ENCODE results near the gene UGT2A2.

Gene UGT2A2

DNA sequence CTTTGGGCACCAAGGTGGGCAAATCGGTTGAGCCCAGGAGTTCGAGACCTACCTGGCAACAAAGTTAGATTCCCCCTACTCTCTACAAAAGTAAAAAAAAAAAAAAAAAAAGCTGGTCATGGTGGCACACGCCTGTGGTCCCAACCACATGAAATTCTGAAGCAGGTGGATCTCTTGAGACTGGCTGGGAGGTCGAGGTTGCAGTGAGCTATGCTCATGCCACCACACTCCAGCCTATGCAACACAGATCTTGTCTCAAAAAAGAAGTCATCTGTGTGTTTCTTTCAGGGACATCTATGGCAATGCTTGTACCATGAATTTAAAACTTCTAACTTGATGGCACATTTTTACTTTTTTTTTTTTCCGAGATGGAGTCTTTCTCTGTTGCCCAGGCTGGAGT lies 55.3 kb downstream of the UGT2A2 start:
- no peak for DNase-seq (ENCODE audit: extremely low spot score)
- ChIA-PET CTCF (interaction anchor here (0.9 kb wide), 1 partner anchor 8 kb away, joined by 3 read pairs; no protein-coding TSS in a partner anchor), POLR2A (interaction anchor here (0.7 kb wide), 1 partner anchor 39 kb away, joined by 4 read pairs; no protein-coding TSS in a partner anchor)
- TF ChIP-seq, protein P1, sequence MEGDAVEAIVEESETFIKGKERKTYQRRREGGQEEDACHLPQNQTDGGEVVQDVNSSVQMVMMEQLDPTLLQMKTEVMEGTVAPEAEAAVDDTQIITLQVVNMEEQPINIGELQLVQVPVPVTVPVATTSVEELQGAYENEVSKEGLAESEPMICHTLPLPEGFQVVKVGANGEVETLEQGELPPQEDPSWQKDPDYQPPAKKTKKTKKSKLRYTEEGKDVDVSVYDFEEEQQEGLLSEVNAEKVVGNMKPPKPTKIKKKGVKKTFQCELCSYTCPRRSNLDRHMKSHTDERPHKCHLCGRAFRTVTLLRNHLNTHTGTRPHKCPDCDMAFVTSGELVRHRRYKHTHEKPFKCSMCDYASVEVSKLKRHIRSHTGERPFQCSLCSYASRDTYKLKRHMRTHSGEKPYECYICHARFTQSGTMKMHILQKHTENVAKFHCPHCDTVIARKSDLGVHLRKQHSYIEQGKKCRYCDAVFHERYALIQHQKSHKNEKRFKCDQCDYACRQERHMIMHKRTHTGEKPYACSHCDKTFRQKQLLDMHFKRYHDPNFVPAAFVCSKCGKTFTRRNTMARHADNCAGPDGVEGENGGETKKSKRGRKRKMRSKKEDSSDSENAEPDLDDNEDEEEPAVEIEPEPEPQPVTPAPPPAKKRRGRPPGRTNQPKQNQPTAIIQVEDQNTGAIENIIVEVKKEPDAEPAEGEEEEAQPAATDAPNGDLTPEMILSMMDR (IDR thresholded peaks at IDR 0.05; ENCODE audit: control extremely low read depth, extremely low read depth, low read depth, missing control alignments): no peak

DNA sequence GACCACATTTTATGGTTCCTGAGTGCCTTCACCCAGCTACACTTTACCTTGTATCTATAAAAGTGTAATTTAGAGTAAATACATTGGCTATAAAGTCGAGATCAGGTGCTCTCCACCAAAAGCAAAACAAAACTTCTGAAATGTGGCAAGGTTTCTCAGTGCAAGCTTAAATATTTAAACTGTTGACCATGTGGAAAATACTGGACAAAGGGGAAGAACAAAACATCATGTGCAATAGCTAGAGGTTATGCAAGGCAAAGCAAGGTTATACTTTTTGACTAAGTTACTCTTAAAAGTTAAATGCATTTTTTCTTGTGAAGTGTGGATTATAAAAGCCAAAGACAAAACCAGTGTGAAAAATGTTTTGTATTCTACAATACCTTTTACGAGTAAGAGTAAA lies 55.9 kb downstream of the UGT2A2 start:
- TF ChIP-seq, protein P1 (IDR thresholded peaks at IDR 0.05; ENCODE audit: control extremely low read depth, extremely low read depth, low read depth, missing control alignments): no peak
- ChIA-PET CTCF (no interaction called here), POLR2A (no interaction called here)
- no peak for DNase-seq (ENCODE audit: extremely low spot score)

DNA sequence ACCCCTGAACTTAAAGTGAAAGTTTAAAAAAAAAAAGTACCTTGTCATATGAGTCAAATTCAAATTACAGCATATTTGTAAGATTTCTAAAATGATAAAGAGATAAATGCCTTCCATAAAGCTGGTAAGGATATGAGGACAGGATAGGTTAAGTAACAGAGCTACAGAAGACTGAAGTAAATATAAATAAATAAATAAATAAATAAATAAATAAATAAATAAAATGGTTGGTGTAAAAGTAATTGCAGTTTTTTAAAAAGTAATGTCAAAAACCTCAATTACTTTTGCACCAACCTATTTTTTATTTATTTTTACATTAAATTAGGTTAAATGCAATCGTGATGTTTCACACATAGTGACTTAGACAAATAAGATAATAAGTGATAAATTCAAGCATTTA lies 62.2 kb downstream of the UGT2A2 start:
- TF ChIP-seq, protein P1 (IDR thresholded peaks at IDR 0.05; ENCODE audit: control extremely low read depth, extremely low read depth, low read depth, missing control alignments): no peak
- DNase-seq (ENCODE audit: extremely low spot score): no peak

DNA sequence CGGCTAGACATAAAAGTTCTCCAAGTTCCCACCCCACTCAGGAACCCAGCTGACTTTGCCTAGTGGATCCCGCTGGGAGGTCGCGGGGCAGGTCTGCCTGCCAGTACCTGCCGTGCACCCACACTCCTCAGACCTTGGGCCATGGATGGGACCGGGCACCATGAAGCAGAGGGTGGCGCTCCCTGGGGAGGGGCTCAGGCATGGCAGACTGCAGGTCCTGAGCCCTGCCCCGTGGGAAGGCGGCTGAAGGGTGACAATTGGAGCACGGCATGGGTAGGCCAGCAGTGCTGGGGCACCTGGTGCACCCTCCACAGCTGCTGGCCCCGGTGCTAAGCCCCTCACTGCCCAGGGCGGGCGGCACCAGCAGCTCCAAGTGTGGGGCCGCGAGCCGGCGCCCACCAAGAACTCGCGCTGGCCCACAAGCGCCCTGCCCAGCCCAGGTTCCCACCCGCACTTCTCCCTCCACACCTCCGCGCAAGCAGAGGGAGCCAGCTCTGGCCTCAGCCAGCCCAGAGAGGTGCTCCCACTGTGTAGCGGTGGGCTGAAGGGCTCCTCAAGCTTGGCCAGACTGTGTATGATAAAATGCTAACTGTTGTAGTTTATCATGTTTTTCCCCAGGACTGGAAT lies 63.1 kb downstream of the UGT2A2 start:
- ChIA-PET POLR2A (no interaction called here), CTCF (interaction anchor here (0.9 to 1.3 kb wide), 3 partner anchors 8 to 39 kb away, joined by 3 to 4 read pairs (median 3); no protein-coding TSS in a partner anchor)
- DNase-seq (ENCODE audit: extremely low spot score): no peak
- TF ChIP-seq, protein P1 (IDR thresholded peaks at IDR 0.05; ENCODE audit: control extremely low read depth, extremely low read depth, low read depth, missing control alignments): no peak

More for the DNA sequence above, 62.2 kb downstream of the UGT2A2 start:
- ChIA-PET CTCF (interaction anchor here (1.5 kb wide), 1 partner anchor 8 kb away, joined by 5 read pairs; no protein-coding TSS in a partner anchor), POLR2A (no interaction called here)

DNA sequence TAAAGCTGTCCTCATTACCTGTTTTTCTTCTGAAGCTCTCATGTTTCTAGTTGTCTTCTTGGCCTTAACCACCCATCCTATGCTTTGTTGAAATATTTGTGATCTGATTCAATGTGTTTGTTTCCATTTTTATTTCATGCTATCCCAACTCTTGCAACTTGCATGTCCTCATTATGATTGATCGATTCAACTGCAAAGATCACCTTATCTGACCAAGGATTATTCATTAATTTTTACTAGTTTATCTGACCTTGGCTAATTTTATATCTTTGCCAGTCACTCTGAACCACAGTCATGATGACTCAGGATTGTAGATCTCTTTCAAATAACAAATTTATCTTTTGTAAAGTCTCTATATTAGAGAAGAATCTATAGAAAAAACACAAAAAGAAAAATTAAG lies 70.7 kb downstream of the UGT2A2 start:
- CTCF ChIA-PET: interaction anchor here (0.9 to 2.3 kb wide), 2 partner anchors 9 to 11 kb away, joined by 3 to 5 read pairs; no protein-coding TSS in a partner anchor
- TF ChIP-seq, protein P1 (IDR thresholded peaks at IDR 0.05; ENCODE audit: control extremely low read depth, extremely low read depth, low read depth, missing control alignments): no peak
- no peak for DNase-seq (ENCODE audit: extremely low spot score)
- POLR2A ChIA-PET: no interaction called here

DNA sequence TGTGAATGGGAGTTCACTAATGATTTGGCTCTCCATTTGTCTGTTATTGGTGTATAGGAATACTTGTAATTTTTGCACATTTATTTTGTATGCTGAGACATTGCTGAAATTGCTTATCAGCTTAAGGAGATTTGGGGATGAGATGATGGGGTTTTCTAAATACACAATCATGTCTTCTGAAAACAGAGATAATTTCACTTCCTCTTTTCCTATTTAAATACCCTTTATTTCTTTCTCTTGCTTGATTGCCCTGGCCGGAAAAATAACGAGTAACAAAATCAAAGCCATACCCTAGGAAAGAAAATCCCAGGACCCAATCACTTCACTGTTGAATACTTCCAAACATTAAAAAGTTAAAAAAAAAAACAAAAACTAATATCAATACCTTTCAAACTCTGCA lies 76.0 kb downstream of the UGT2A2 start:
- TF ChIP-seq, protein P1 (IDR thresholded peaks at IDR 0.05; ENCODE audit: control extremely low read depth, extremely low read depth, low read depth, missing control alignments): no peak
- no peak for DNase-seq (ENCODE audit: extremely low spot score)
- CTCF ChIA-PET: no interaction called here
- POLR2A ChIA-PET: no interaction called here

Data from GM10248 (cell line).